Stimulated activated CD8-positive, alpha-beta memory T cell treated with anti-CD3 and anti-CD28 coated beads, Interleukin-7, amount 100 ng/mL, for 4 hours (primary cell): Measurements from ENCODE around the gene TRAPPC2B.

Experiments
- DNase-seq, 2 donors: peaks; one replicate each; pipeline ENCODE4 v3.0.0-alpha.2; 2020; ENCODE audit warnings: low read depth in 2 of 2

TRAPPC2B gene

DNA sequence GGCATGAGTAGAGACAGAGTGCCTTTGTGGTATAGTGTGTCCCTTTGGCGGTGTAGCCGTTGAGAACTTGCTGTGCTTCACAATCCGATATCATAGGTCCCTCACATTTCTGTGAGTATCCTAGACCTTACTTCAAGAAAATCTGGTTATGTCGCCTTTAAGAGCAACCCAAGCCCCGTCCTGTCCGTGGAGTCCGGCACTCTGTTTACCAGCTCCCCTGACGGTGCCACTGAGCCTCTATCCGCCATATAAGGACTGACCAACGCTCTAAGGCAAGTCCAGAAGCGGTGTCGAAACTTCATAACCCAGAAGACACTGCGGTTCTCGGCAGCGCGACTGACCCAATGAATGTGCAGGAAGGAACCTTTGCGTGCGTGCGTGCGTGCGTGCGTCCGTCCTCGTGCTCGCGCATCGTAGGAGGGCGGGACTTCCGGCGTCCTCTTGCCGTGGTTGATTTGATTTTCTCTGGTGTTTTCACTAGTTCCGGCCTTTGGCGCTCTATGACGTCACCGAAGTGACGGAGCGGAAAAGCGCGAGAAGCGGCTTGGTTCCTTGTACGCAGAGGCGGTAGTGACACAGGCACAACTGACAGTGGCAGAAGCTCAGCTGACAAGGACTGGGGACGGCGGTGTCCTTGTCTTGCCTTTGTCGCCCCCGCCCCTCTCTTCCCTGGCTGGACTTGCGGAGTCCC lies at the start of gene TRAPPC2B, which contains the start of gene ZNF547:
TRAPPC2B (plus strand) TSS at position 555 of the 691 bp plus-strand sequence. CDS start 1,283 bp downstream, outside the sequence.
ZNF547 (plus strand) TSS at position 555 of the 691 bp plus-strand sequence. CDS start 5,005 bp downstream, outside the sequence.
- DNase-seq: peak; percentile 98

GRCh38 chr19:57314146-57314545 lies 49.2 kb upstream of the TRAPPC2B start:
- DNase-seq: no peak

DNA sequence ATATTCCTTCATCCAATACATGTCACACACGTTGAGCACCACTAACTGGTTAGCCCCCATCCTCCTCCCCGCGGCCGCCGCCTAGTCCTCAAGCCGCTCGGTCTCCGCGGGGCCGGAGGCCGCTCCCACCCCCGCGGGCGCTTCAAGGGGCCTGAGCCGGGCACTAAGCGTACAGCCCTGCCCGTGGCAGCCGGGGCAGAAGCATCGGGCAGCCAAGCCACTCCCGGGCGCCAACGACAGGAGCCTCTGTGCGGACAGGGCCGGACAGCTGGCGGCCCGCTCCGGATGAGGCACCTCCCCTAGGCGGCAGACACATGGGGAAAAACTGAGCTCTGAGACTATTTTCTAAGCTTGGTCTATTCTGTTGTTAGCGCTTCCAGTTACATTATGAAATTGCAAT lies 45.8 kb upstream of the TRAPPC2B start:
- no peak for DNase-seq

GRCh38 chr19:57319869-57320179 lies 43.5 kb upstream of the TRAPPC2B start:
- DNase-seq: no peak

DNA sequence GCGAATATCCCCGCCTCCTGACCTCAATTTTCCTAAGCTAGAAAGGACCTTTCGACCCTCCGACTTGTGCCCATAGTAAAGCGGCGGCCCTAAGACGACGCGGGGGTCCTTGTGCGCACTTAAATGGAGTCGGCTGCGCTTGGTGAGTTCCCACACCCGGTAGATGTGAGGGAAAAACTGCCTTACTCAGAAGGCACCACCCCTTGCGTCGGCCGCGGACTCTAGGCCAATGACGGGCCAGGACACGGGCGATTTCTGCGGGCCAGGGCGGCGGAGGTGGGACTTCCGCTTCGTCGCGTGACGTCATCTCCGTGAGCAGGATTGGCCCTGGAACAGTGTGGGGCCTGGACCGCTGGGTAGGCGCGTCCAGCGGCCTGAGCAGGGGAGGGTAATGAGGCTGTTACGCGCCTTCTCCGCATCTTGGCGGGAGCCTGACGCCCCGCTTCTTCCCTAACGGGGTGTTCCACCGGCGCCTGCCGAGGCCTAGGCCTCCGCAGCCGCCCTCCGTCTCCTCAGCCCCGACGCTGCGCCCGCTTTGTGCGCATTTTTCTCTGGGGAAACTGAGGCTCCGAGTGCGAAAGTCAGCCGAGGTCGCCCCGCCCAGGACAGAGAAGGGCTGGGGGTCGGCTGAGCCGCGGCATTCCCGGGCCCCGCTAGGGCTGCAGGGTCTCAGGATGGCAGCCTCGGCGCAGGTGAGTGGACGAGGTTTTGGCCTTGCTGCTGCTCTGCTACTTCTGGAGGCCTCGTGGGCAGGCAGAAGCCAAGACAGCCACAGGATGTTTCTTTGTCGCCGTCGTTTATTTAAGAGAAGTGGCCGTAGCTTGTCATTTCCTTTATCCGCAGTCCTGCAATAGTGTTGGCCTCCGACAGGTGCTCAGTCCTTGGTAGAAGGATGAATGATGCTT lies 42.9 kb upstream of the TRAPPC2B start, which contains the start of gene ZNF543:
ZNF543 (plus strand) TSS at position 293 of the 905 bp plus-strand sequence; CDS start at position 675, 382 bp downstream.
- DNase-seq: peak; percentile 85 to 89

GRCh38 chr19:57321116-57321515 lies 42.2 kb upstream of the TRAPPC2B start:
- no peak for DNase-seq

DNA sequence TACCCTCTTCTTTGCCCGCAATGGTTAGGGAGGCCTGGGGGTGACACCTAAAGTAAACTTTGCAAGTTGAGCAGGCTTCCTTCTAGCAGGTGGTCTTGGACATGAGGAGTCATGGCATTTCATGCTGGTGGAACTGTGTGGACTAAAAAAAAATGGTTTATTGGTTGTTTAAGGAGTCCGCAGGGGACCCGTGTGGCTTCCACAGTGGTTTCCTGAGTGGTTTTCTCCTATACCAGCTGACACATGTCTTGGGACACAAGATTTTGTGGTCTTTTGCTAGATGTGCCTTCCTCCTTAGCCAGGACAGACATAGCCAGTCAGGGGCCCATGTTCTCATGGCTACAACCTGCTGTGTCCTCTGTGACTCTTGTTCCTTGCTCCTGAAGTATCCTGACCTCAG lies 41.6 kb upstream of the TRAPPC2B start:
- no peak for DNase-seq

DNA sequence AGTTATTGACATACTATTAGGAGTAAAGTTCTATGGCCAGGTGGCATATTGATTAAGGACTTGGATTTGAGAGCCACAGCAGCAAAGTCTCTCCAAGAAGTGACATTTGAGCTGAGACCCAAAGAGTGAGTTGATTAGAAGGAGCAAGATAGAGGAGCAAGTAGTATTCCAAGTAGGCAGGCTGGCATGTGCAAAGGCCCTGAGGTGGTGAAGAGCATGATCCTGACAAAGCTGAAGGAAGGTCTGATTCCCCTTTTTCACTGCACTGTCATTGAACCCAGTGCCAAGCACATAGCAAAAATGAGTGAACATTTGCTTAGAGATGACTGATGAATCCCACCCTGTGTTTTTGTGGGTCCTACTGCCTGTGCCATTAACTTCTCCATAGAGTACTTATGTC lies 38.4 kb upstream of the TRAPPC2B start:
- DNase-seq: no peak

DNA sequence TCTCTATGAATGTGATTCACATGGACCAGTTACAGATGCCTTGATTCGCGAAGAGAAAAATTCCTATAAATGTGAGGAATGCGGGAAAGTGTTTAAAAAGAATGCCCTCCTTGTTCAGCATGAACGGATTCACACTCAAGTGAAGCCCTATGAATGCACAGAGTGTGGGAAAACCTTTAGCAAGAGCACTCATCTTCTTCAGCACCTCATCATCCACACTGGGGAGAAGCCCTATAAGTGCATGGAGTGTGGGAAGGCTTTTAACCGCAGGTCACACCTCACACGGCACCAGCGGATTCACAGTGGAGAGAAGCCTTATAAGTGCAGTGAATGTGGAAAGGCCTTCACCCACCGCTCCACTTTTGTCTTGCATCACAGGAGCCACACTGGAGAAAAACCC lies 35.4 kb upstream of the TRAPPC2B start:
- no peak for DNase-seq

DNA sequence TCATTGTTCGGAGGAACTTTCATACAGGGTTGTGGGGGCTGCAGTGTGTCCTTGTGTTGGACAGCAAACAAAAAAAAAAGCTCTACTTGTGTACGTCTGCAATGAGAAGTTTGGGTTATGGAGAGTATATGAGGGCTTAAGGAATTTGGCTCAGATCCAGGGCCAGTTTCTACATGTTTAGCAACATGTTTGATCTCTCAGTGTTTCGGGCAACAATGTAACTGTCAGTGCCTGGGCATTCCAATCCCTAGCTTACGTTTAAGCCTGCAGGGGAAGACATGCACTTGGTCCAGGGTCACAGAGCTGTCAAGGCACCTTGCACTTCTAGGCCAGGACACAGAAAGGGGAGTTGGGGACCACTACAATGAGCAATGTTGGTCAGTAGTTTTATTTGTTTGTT lies 29.2 kb upstream of the TRAPPC2B start:
- DNase-seq: no peak

GRCh38 chr19:57338877-57339276 lies 24.5 kb upstream of the TRAPPC2B start:
- DNase-seq: no peak

GRCh38 chr19:57342582-57342981 lies 20.8 kb upstream of the TRAPPC2B start:
- no peak for DNase-seq

- no peak for DNase-seq
Observed at GRCh38 chr19:57348136-57348535, 15.2 kb upstream of the TRAPPC2B start.

DNA sequence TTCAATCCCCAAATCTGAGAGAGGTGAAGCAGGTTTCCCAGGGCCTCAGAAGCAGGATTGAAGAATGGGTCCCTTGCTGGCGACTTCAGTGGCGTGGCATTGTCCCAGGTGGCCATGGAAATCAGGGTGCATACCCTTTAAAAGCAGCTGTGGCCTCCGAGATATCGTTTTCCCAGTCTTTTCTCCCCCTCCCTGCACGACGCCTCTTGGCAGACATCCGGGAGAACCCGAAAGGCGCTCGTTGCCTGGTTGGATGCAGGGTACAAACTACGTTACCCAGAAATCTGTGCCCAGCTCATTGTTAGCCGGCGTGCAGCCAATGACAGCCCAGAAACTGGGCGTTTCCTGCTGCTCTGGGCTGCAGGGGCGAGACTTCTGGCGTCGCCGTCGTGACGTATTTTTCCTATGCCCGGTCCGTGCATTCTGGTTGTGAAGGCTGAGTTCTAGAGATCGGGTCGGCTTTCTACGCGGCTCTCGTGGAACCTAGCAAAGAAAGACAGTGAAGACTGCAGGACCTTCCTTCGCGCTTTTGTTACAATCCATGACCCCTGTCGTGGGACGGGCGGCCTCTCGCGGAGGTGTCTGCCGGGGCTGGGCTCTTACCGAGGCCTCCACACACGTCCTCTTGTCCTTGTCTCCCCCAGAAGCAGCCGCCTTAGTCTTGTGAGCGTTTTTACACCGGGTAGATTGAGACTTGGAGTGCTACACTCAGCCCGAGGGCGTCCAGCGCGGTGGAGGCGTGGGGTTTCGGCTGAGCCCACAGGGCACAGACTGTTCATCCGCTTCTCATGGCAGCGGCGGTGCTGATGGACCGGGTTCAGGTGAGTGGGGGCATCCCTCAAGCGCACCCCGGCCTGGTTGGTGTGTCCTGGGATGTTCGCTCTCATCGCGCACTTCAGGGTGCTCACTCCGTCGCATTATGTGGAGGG lies 12.2 kb upstream of the TRAPPC2B start, which contains the start of gene ZNF304:
ZNF304 (plus strand) TSS at position 395 of the 929 bp plus-strand sequence; CDS start at position 789, 394 bp downstream.
- peak; percentile 79 to 80 for DNase-seq

DNA sequence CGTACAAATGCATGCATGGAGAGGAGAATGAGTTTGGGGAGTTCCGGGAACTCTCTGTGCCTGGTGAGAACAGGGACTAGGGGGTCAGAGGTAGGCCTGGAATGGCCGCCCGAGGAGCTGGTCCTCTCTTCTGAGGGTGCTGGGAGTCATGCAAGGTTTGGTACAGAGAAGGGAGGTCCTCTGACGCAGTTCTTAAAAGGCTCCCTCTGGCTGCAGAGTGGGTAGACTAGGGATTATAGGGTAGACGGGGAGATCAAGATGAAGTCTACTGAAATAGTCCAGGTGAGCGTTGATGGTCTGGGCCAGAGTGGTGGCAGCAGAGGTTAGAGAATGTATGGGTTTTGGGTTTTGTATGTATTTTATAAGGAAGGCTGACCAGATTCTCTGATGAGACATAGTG lies 11.5 kb upstream of the TRAPPC2B start:
- no peak for DNase-seq

- no peak for DNase-seq
Observed at GRCh38 chr19:57355916-57356315, 7.4 kb upstream of the TRAPPC2B start.

DNA sequence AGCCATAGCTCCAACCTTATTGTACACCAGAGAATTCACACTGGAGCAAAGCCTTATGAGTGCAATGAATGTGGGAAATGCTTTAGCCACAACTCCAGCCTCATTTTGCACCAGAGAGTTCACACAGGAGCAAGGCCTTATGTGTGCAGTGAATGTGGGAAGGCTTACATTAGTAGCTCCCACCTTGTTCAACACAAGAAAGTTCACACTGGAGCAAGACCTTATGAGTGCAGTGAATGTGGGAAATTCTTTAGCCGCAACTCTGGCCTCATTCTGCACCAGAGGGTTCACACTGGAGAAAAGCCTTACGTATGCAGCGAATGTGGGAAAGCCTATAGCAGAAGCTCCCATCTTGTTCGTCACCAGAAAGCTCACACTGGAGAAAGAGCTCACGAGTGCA lies 5.9 kb upstream of the TRAPPC2B start:
- DNase-seq: no peak

DNA sequence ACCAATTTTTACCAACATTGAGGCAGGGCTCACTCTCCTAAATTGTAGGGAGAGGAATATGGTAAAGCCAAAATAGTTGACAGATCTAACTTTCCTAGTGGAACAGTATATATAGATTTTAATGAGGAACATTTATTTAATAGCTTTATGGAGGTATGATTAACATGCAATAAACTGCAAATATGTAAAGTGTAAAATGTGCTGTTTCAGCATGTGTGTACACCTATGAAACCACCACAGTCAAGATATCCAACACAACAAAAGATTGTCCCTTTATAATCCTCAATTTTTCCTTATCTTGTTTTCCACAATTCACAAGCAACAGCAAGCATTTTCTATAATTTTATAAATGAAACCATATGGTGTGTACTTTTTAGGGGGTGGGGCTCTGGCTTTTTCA lies 4.1 kb upstream of the TRAPPC2B start:
- DNase-seq: no peak

DNA sequence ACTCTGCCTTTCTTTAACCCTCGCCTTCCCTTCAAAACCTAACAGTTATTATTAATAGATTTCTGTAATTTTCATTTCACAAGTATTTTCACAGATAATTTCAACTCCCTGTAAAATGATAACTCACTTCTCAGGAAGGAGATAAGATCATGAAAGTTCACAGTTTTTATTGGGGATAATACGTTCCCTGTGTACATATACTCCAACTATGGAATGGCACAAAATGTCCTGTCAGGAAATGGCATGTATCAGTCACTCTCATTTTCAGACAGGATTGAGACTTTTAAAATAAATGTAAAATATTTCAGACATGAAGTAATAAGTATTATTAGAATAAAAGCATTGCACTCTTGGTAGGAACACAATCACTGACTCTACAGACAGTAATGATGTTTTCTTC lies 932 bp upstream of the TRAPPC2B start:
- no peak for DNase-seq

DNA sequence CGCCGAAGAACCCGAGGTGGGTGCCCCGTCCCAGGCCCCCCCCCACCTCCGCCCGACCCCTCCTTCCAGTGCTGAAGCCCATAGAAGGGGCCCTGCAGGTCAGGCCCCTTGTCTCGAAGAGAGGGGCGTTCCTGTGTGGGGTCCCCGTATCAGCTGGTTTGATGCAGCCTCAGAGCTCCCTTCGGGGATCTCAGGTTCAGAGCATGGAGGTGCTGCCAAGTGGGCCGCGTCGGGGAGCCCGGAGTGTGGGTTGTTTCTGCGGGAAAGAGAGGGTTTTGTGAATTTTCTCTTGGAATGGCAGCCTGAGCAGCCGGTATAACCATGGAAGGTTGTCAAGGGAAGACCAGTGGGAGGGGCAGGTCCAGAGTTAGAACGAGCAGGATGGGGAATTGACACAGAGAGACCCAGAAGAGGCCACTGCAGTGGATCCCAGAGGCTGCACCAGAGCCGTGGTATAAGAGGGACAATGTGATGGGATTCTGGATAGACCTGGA lies 384 bp downstream of the TRAPPC2B start:
- DNase-seq: no peak

DNA sequence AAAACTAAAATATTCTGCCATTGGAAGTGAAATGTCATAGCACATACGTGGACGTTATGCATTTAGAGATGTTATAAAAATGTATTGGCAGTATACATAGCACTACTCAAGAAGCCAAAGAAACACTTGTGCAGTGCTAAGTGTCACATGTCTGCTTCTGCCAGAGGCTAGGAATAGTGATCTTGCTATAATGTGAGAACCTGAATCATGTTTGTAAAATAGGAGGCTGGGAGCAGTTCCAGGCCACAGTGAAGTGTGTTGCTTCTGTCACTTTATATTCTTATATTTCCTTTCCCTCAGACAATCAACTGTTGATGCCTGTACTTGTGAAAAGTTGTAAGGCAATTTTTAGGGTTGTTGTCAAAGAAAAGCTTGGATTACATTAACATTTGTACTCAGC lies 3.4 kb downstream of the TRAPPC2B start:
- DNase-seq: no peak
